KMS-11 (cell line): ENCODE measurements around the gene RCAN2.

Experiments
- H2AFZ ChIP-seq: fragments of 200-600 bp; sonication (generic); 2 replicates; pipeline ENCODE4 v1.6.1; 2016; ENCODE audit warnings: antibody characterized with exemption, mixed run types, low read depth
- H3K27ac ChIP-seq: fragments of 200-600 bp; sonication (generic); 2 replicates; pipeline ENCODE4 v1.6.1; 2016; ENCODE audit warnings: mild to moderate bottlenecking, mixed run types
- H3K27me3 ChIP-seq: fragments of 200-600 bp; sonication (generic); 2 replicates; pipeline ENCODE4 v1.6.1; 2017; ENCODE audit warnings: mild to moderate bottlenecking, low read depth, mixed run types, moderate library complexity; ENCODE audit not compliant: insufficient read depth
- H3K36me3 ChIP-seq: fragments of 200-600 bp; sonication (generic); 2 replicates; pipeline ENCODE4 v1.6.1; 2017; ENCODE audit warnings: mild to moderate bottlenecking, mixed run types; ENCODE audit not compliant: insufficient read depth
- H3K4me1 ChIP-seq: fragments of 200-600 bp; sonication (generic); 2 replicates; pipeline ENCODE4 v1.6.1; 2016; ENCODE audit warnings: mild to moderate bottlenecking, low read depth, mixed run types; ENCODE audit not compliant: poor library complexity, severe bottlenecking
- H3K4me2 ChIP-seq: fragments of 200-600 bp; sonication (generic); 2 replicates; pipeline ENCODE4 v1.7.0; 2016; ENCODE audit warnings: mild to moderate bottlenecking, mixed run types
- H3K4me3 ChIP-seq: fragments of 200-600 bp; sonication (generic); IDR thresholded peaks from 2 replicates; pipeline ENCODE4 v1.6.1; 2017; ENCODE audit warnings: low read depth, low read length, mixed read lengths; ENCODE audit not compliant: insufficient read depth
- H3K79me2 ChIP-seq: fragments of 200-600 bp; sonication (generic); 2 replicates; pipeline ENCODE4 v1.6.1; 2016; ENCODE audit warnings: low read depth, mixed run types; ENCODE audit not compliant: insufficient read depth
- H3K9ac ChIP-seq: fragments of 200-600 bp; sonication (generic); 2 replicates; pipeline ENCODE4 v1.6.1; 2016; ENCODE audit warnings: mild to moderate bottlenecking, mixed run types
- H4K20me1 ChIP-seq: fragments of 200-600 bp; sonication (generic); 2 replicates; pipeline ENCODE4 v1.6.1; 2016; ENCODE audit warnings: mild to moderate bottlenecking, mixed run types; ENCODE audit not compliant: insufficient read depth
- CTCF ChIP-seq: fragments of 200-600 bp; sonication (generic); conservative IDR thresholded peaks from 2 replicates; pipeline ENCODE4 v1.6.1; 2017; ENCODE audit warnings: low read depth, mild to moderate bottlenecking, antibody characterized with exemption, low read length, moderate library complexity, mixed read lengths

RCAN2 gene

GRCh38 chr6:46258249-46258648, 233.0 kb downstream of the RCAN2 start:
- H3K9ac ChIP-seq = no peak overlapping the region
- no peak overlapping the region for H3K27ac ChIP-seq
- no peaks in the 10 kb centered on the region for H3K36me3 ChIP-seq
- no peaks in the 10 kb centered on the region for H4K20me1 ChIP-seq
- no peak overlapping the region for H2AFZ ChIP-seq
- no peak for TF ChIP-seq CTCF
- H3K79me2 ChIP-seq = no peaks in the 10 kb centered on the region
- H3K27me3 ChIP-seq = no peaks in the 10 kb centered on the region
- H3K4me3 ChIP-seq = no peak overlapping the region
- no peak overlapping the region for H3K4me2 ChIP-seq
- H3K4me1 ChIP-seq = no peaks in the 10 kb centered on the region

GRCh38 chr6:46255528-46255927, 235.7 kb downstream of the RCAN2 start:
- H3K27me3 ChIP-seq = no peaks in the 10 kb centered on the region

GRCh38 chr6:46254946-46255345, 236.3 kb downstream of the RCAN2 start:
- Histone ChIP-seq H3K4me3 (no peak overlapping the region), H4K20me1 (no peaks in the 10 kb centered on the region)

More at GRCh38 chr6:46255528-46255927, 235.7 kb downstream of the RCAN2 start:
- H3K9ac ChIP-seq = no peak overlapping the region
- no peaks in the 10 kb centered on the region for H4K20me1 ChIP-seq
- H3K4me3 ChIP-seq = no peak overlapping the region
- H3K27ac ChIP-seq = no peak overlapping the region
- H3K4me2 ChIP-seq = no peak overlapping the region
- no peak for TF ChIP-seq CTCF
- H2AFZ ChIP-seq = no peak overlapping the region
- H3K4me1 ChIP-seq = no peaks in the 10 kb centered on the region
- no peaks in the 10 kb centered on the region for H3K79me2 ChIP-seq
- H3K36me3 ChIP-seq = no peaks in the 10 kb centered on the region

GRCh38 chr6:46254331-46254730, 236.9 kb downstream of the RCAN2 start:
- H3K9ac ChIP-seq = no peak overlapping the region
- H3K4me2 ChIP-seq = no peak overlapping the region
- no peaks in the 10 kb centered on the region for H3K4me1 ChIP-seq
- no peak overlapping the region for H3K27ac ChIP-seq
- H3K27me3 ChIP-seq = no peaks in the 10 kb centered on the region
- H3K36me3 ChIP-seq = no peaks in the 10 kb centered on the region
- no peak overlapping the region for H2AFZ ChIP-seq
- no peaks in the 10 kb centered on the region for H4K20me1 ChIP-seq
- no peaks in the 10 kb centered on the region for H3K79me2 ChIP-seq
- H3K4me3 ChIP-seq = no peak overlapping the region
- no peak for TF ChIP-seq CTCF

More at GRCh38 chr6:46254946-46255345, 236.3 kb downstream of the RCAN2 start:
- Histone ChIP-seq H3K27me3 (no peaks in the 10 kb centered on the region), H2AFZ (no peak overlapping the region), H3K27ac (no peak overlapping the region), H3K4me1 (no peaks in the 10 kb centered on the region), H3K79me2 (no peaks in the 10 kb centered on the region), H3K4me2 (no peak overlapping the region), H3K36me3 (no peaks in the 10 kb centered on the region), H3K9ac (no peak overlapping the region)
- no peak for TF ChIP-seq CTCF
